LNCAP (cell line): Measurements from ENCODE around the gene PHYHIPL.

ENCODE experiments used
- TF ChIP-seq, protein P1 (sequence below): fragments of 450-650 bp; IDR thresholded peaks from 2 replicates; pipeline ENCODE4 v1.5.1; 2017; ENCODE audit warnings: mild to moderate bottlenecking

PHYHIPL gene

GRCh38 chr10:59242991-59243390 is 66.5 kb downstream of the PHYHIPL start:
- TF ChIP-seq, protein P1, sequence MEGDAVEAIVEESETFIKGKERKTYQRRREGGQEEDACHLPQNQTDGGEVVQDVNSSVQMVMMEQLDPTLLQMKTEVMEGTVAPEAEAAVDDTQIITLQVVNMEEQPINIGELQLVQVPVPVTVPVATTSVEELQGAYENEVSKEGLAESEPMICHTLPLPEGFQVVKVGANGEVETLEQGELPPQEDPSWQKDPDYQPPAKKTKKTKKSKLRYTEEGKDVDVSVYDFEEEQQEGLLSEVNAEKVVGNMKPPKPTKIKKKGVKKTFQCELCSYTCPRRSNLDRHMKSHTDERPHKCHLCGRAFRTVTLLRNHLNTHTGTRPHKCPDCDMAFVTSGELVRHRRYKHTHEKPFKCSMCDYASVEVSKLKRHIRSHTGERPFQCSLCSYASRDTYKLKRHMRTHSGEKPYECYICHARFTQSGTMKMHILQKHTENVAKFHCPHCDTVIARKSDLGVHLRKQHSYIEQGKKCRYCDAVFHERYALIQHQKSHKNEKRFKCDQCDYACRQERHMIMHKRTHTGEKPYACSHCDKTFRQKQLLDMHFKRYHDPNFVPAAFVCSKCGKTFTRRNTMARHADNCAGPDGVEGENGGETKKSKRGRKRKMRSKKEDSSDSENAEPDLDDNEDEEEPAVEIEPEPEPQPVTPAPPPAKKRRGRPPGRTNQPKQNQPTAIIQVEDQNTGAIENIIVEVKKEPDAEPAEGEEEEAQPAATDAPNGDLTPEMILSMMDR, result no peak

DNA sequence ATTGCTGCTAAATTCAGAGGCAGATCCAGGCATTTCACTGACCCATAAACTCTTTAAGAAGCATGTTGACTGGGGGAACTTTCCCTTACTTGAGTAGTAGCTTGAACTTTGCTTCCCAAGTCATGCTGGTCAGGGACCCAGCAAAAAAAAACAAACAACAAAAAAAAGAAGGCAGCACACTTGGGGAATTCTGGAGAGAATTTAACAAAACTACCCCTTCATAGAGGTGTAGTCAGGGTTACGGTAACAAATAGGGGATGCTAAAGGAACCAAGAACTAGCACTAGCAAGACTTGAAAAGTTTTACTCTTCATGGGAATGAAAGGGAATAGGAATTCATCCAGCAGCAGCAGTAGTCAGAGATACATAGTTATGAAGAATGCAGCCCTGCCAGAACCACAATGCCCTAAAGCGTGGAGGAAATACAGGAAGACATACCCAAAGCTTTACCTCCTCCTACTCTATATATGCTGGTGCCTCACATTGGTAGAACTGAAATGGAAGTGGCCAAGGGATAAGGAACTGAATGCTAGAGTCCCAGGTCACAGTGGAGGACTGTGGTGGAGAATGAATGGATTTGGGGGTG is 67.3 kb downstream of the PHYHIPL start:
- TF ChIP-seq, protein P1, result no peak

GRCh38 chr10:59244871-59245270 is 68.4 kb downstream of the PHYHIPL start:
- TF ChIP-seq, protein P1, result no peak

DNA sequence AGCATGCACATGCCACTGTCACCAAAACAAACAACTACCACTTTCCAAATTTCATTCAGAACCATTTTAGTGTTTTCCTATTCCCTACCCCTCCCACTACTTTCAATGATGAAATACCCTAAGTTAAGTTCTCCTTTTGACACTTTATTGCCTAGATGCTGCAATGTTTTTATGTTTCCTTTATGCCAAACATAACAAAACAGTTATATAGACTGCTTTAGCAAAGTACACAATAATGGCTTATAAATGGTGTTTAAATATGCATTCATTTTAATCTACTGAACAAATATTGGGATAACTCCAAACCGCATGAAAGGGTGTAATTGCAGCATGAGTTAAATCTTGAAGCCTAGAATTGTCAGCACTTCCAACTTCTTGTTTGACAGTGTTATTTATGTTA is 69.2 kb downstream of the PHYHIPL start:
- TF ChIP-seq, protein P1, result no peak

- TF ChIP-seq, protein P1, result no peak
These were observed 76.0 kb downstream of the PHYHIPL start for GRCh38 chr10:59252491-59252890.

GRCh38 chr10:59255463-59255862 is 79.0 kb downstream of the PHYHIPL start:
- TF ChIP-seq, protein P1, result no peak

- TF ChIP-seq, protein P1, result no peak
These were observed 80.8 kb downstream of the PHYHIPL start for GRCh38 chr10:59257224-59257623.

- TF ChIP-seq, protein P1, result no peak
These were observed 82.4 kb downstream of the PHYHIPL start for GRCh38 chr10:59258890-59259289.
